ENCODE results near the gene PLS1.
"Not testable (repeated sequence)": the region's sequence is repeated elsewhere in the genome, so short reads cannot be mapped to it uniquely, and the experiment has no call there.

Gene PLS1

GRCh38 chr3:142716102-142716501 lies 119.9 kb downstream of the PLS1 start:
- Histone ChIP-seq H3K9me3 (ENCODE audit: control insufficient read depth, insufficient read depth, low read length) (no peaks in the 10 kb centered on the region), H3K9ac (ENCODE audit: low read depth, low read length) (no peak overlapping the region), H3K4me1 (ENCODE audit: insufficient read depth, low read length) (no peaks in the 10 kb centered on the region), H3K36me3 (ENCODE audit: insufficient read depth, low read length) (no peaks in the 10 kb centered on the region)

GRCh38 chr3:142723665-142723967 lies 127.4 kb downstream of the PLS1 start:
- peak overlapping the region; percentile 94 for H3K9ac ChIP-seq (ENCODE audit: low read depth, low read length)

GRCh38 chr3:142723968-142724681 lies 127.9 kb downstream of the PLS1 start, which contains the start of gene TRPC1:
TRPC1 (plus strand) TSS chr3:142724034; CDS start chr3:142724560, 526 bp downstream.
- Histone ChIP-seq H3K9ac (ENCODE audit: low read depth, low read length) (peak within 1 kb of the TSS; percentile 94), H3K9me3 (ENCODE audit: control insufficient read depth, insufficient read depth, low read length) (no peaks in the 10 kb centered on the region), H3K36me3 (ENCODE audit: insufficient read depth, low read length) (no peaks in the 10 kb centered on the region)

More at GRCh38 chr3:142723665-142723967, 127.4 kb downstream of the PLS1 start:
- Histone ChIP-seq H3K9me3 (ENCODE audit: control insufficient read depth, insufficient read depth, low read length) (no peaks in the 10 kb centered on the region), H3K4me1 (ENCODE audit: insufficient read depth, low read length) (no peaks in the 10 kb centered on the region; the same call in 1 of the 2 replicates), H3K36me3 (ENCODE audit: insufficient read depth, low read length) (no peaks in the 10 kb centered on the region)

GRCh38 chr3:142724682-142725356 lies 128.6 kb downstream of the PLS1 start:
- H3K36me3 ChIP-seq (ENCODE audit: insufficient read depth, low read length) = no peaks in the 10 kb centered on the region
- peak overlapping the region; percentile 94 for H3K9ac ChIP-seq (ENCODE audit: low read depth, low read length)
- H3K9me3 ChIP-seq (ENCODE audit: control insufficient read depth, insufficient read depth, low read length) = no peaks in the 10 kb centered on the region
- no peaks in the 10 kb centered on the region; the same call in 1 of the 2 replicates for H3K4me1 ChIP-seq (ENCODE audit: insufficient read depth, low read length)

More at GRCh38 chr3:142723968-142724681, 127.9 kb downstream of the PLS1 start, which contains the start of gene TRPC1:
- no peaks in the 10 kb centered on the region; the same call in 1 of the 2 replicates for H3K4me1 ChIP-seq (ENCODE audit: insufficient read depth, low read length)

- Histone ChIP-seq H3K9ac (ENCODE audit: low read depth, low read length) (peak overlapping the region; percentile 94), H3K9me3 (ENCODE audit: control insufficient read depth, insufficient read depth, low read length) (no peaks in the 10 kb centered on the region), H3K4me1 (ENCODE audit: insufficient read depth, low read length) (no peaks in the 10 kb centered on the region; the same call in 1 of the 2 replicates), H3K36me3 (ENCODE audit: insufficient read depth, low read length) (no peaks in the 10 kb centered on the region)
These were observed 129.2 kb downstream of the PLS1 start for GRCh38 chr3:142725357-142725739.

GRCh38 chr3:142726017-142726416 lies 129.8 kb downstream of the PLS1 start:
- H3K9ac ChIP-seq (ENCODE audit: low read depth, low read length) = no peak overlapping the region
- H3K9me3 ChIP-seq (ENCODE audit: control insufficient read depth, insufficient read depth, low read length) = no peaks in the 10 kb centered on the region
- H3K4me1 ChIP-seq (ENCODE audit: insufficient read depth, low read length) = no peaks in the 10 kb centered on the region; the same call in 1 of the 2 replicates
- H3K36me3 ChIP-seq (ENCODE audit: insufficient read depth, low read length) = no peaks in the 10 kb centered on the region

GRCh38 chr3:142732066-142732465 lies 135.9 kb downstream of the PLS1 start:
- H3K36me3 ChIP-seq (ENCODE audit: insufficient read depth, low read length) = no peaks in the 10 kb centered on the region

GRCh38 chr3:142734834-142735233 lies 138.6 kb downstream of the PLS1 start:
- H3K4me1 ChIP-seq (ENCODE audit: insufficient read depth, low read length) = 0 out of 2 replicates have a peak, but pooled peaks cover 10% of the 10 kb centered on the region
- no peak overlapping the region for H3K9ac ChIP-seq (ENCODE audit: low read depth, low read length)
- H3K36me3 ChIP-seq (ENCODE audit: insufficient read depth, low read length) = no peaks in the 10 kb centered on the region
- H3K9me3 ChIP-seq (ENCODE audit: control insufficient read depth, insufficient read depth, low read length) = no peaks in the 10 kb centered on the region

More at GRCh38 chr3:142732066-142732465, 135.9 kb downstream of the PLS1 start:
- Histone ChIP-seq H3K9ac (ENCODE audit: low read depth, low read length) (no peak overlapping the region), H3K9me3 (ENCODE audit: control insufficient read depth, insufficient read depth, low read length) (no peaks in the 10 kb centered on the region), H3K4me1 (ENCODE audit: insufficient read depth, low read length) (0 out of 2 replicates have a peak, but pooled peaks cover 10% of the 10 kb centered on the region)

GRCh38 chr3:142735462-142735861 lies 139.3 kb downstream of the PLS1 start:
- 0 out of 2 replicates have a peak, but pooled peaks cover 10% of the 10 kb centered on the region for H3K4me1 ChIP-seq (ENCODE audit: insufficient read depth, low read length)
- no peaks in the 10 kb centered on the region for H3K36me3 ChIP-seq (ENCODE audit: insufficient read depth, low read length)
- H3K9me3 ChIP-seq (ENCODE audit: control insufficient read depth, insufficient read depth, low read length) = no peaks in the 10 kb centered on the region
- H3K9ac ChIP-seq (ENCODE audit: low read depth, low read length) = no peak overlapping the region

- Histone ChIP-seq H3K9ac (ENCODE audit: low read depth, low read length) (no peak overlapping the region), H3K36me3 (ENCODE audit: insufficient read depth, low read length) (no peaks in the 10 kb centered on the region), H3K4me1 (ENCODE audit: insufficient read depth, low read length) (no peaks in the 10 kb centered on the region), H3K9me3 (ENCODE audit: control insufficient read depth, insufficient read depth, low read length) (no peaks in the 10 kb centered on the region)
These were observed 142.2 kb downstream of the PLS1 start for GRCh38 chr3:142738396-142738795.

- Histone ChIP-seq H3K36me3 (ENCODE audit: insufficient read depth, low read length) (no peaks in the 10 kb centered on the region), H3K9ac (ENCODE audit: low read depth, low read length) (no peak overlapping the region), H3K9me3 (ENCODE audit: control insufficient read depth, insufficient read depth, low read length) (no peaks in the 10 kb centered on the region), H3K4me1 (ENCODE audit: insufficient read depth, low read length) (no peaks in the 10 kb centered on the region)
These were observed 150.5 kb downstream of the PLS1 start for GRCh38 chr3:142746646-142747045.

GRCh38 chr3:142750531-142750930 lies 154.3 kb downstream of the PLS1 start:
- not testable (repeated sequence) for H3K9ac ChIP-seq (ENCODE audit: low read depth, low read length); H3K36me3 ChIP-seq (ENCODE audit: insufficient read depth, low read length); H3K4me1 ChIP-seq (ENCODE audit: insufficient read depth, low read length); H3K9me3 ChIP-seq (ENCODE audit: control insufficient read depth, insufficient read depth, low read length)

- not testable (repeated sequence) for H3K36me3 ChIP-seq (ENCODE audit: insufficient read depth, low read length); H3K9ac ChIP-seq (ENCODE audit: low read depth, low read length); H3K9me3 ChIP-seq (ENCODE audit: control insufficient read depth, insufficient read depth, low read length); H3K4me1 ChIP-seq (ENCODE audit: insufficient read depth, low read length)
These were observed 156.4 kb downstream of the PLS1 start for GRCh38 chr3:142752605-142753004.

- H3K36me3 ChIP-seq (ENCODE audit: insufficient read depth, low read length) = no peaks in the 10 kb centered on the region
- no peaks in the 10 kb centered on the region for H3K9me3 ChIP-seq (ENCODE audit: control insufficient read depth, insufficient read depth, low read length)
- no peak overlapping the region for H3K9ac ChIP-seq (ENCODE audit: low read depth, low read length)
- no peaks in the 10 kb centered on the region for H3K4me1 ChIP-seq (ENCODE audit: insufficient read depth, low read length)
These were observed 158.3 kb downstream of the PLS1 start for GRCh38 chr3:142754494-142754893.

All from ES-I3 (cell line).